GM12872 (cell line): Measurements from ENCODE around the gene RUNX2.

Experiments
- CTCF ChIP-seq: IDR thresholded peaks from 3 replicates; pipeline ENCODE4 v1.5.1; 2011; ENCODE audit warnings: low read depth, mild to moderate bottlenecking, low read length, moderate library complexity; ENCODE audit not compliant: insufficient read depth

Gene RUNX2

GRCh38 chr6:45388328-45388727 is 60.2 kb downstream of the RUNX2 start:
- no peak for TF ChIP-seq CTCF

- no peak for TF ChIP-seq CTCF
Measured at GRCh38 chr6:45394586-45395095, 66.5 kb downstream of the RUNX2 start.

GRCh38 chr6:45398075-45398813 is 70.1 kb downstream of the RUNX2 start:
- no peak for TF ChIP-seq CTCF

- TF ChIP-seq CTCF, result no peak
Measured at GRCh38 chr6:45400021-45400420, 71.9 kb downstream of the RUNX2 start.

GRCh38 chr6:45411959-45412358 is 83.8 kb downstream of the RUNX2 start:
- no peak for TF ChIP-seq CTCF

- no peak for TF ChIP-seq CTCF
Measured at GRCh38 chr6:45415315-45415714, 87.2 kb downstream of the RUNX2 start.

- no peak for TF ChIP-seq CTCF
Measured at GRCh38 chr6:45415788-45416518, 87.8 kb downstream of the RUNX2 start.
